DOHH2 (cell line): Measurements from ENCODE around the gene DGKK.

ENCODE experiments used
- H3F3A ChIP-seq: fragments of 200-600 bp; sonication (generic), shearing (Covaris generic); 2 replicates; pipeline ENCODE4 v1.6.0; 2016; ENCODE audit warnings: antibody characterized with exemption, mild to moderate bottlenecking; ENCODE audit not compliant: control insufficient read depth, insufficient read depth
- H3K27ac ChIP-seq: fragments of 200-600 bp; sonication (generic); 2 replicates; pipeline ENCODE4 v1.5.1; 2014; ENCODE audit warnings: low read depth, mild to moderate bottlenecking, low read length, moderate library complexity
- H3K27me3 ChIP-seq: fragments of 200-600 bp; sonication (generic); 2 replicates; pipeline ENCODE4 v1.6.1; 2014; ENCODE audit warnings: mild to moderate bottlenecking, low read length, mixed read lengths; ENCODE audit not compliant: control insufficient read depth
- H3K36me3 ChIP-seq: fragments of 200-600 bp; sonication (generic); 2 replicates; pipeline ENCODE4 v1.6.1; 2014; ENCODE audit warnings: mild to moderate bottlenecking, low read length, moderate library complexity, mixed read lengths; ENCODE audit not compliant: control insufficient read depth
- H3K4me1 ChIP-seq: fragments of 200-600 bp; sonication (generic); 2 replicates; pipeline ENCODE4 v1.6.1; 2014; ENCODE audit warnings: mild to moderate bottlenecking, low read length, mixed read lengths; ENCODE audit not compliant: control insufficient read depth
- H3K4me2 ChIP-seq: fragments of 200-600 bp; sonication (generic); 2 replicates; pipeline ENCODE4 v1.6.0; 2014; ENCODE audit warnings: mild to moderate bottlenecking, low read length, moderate library complexity
- H3K4me3 ChIP-seq: fragments of 200-600 bp; sonication (generic); 2 replicates; pipeline ENCODE4 v1.5.1; 2014; ENCODE audit warnings: mild to moderate bottlenecking, low read length, mixed read lengths
- H3K79me2 ChIP-seq: fragments of 200-600 bp; sonication (generic); 2 replicates; pipeline ENCODE4 v1.6.1; 2014; ENCODE audit warnings: mild to moderate bottlenecking, low read length, mixed read lengths; ENCODE audit not compliant: control insufficient read depth
- H3K9me2 ChIP-seq: fragments of 200-600 bp; sonication (generic); replicated peaks from 2 replicates; pipeline ENCODE4 v1.6.1; 2014; ENCODE audit warnings: mild to moderate bottlenecking, low read length, mixed read lengths; ENCODE audit not compliant: control insufficient read depth
- H3K9me3 ChIP-seq: fragments of 200-600 bp; sonication (generic); 2 replicates; pipeline ENCODE4 v1.6.1; 2014; ENCODE audit warnings: antibody characterized with exemption, low read length, mixed read lengths; ENCODE audit not compliant: control insufficient read depth, insufficient read depth
- H4K20me1 ChIP-seq: fragments of 200-600 bp; sonication (generic); 2 replicates; pipeline ENCODE4 v1.6.0; 2014; ENCODE audit warnings: low read depth, mild to moderate bottlenecking, antibody characterized with exemption, low read length, moderate library complexity; ENCODE audit not compliant: control insufficient read depth, insufficient read depth
- CTCF ChIP-seq: fragments of 200-600 bp; sonication (generic); IDR thresholded peaks from one replicate; pipeline ENCODE4 v1.5.1; 2014; ENCODE audit warnings: antibody characterized with exemption, mild to moderate bottlenecking, low read depth, low read length; ENCODE audit not compliant: poor library complexity, severe bottlenecking
- EZH2phosphoT487 ChIP-seq: fragments of 200-600 bp; sonication (generic); IDR thresholded peaks from 2 replicates; pipeline ENCODE4 v1.6.1; 2017; ENCODE audit warnings: borderline replicate concordance, mild to moderate bottlenecking, antibody characterized with exemption, low read length, moderate library complexity, mixed read lengths

The DGKK gene

GRCh38 chrX:50470103-50471031 is at the start of gene DGKK:
DGKK (minus strand) TSS chrX:50470825; CDS start chrX:50470678, 147 bp downstream.
- no peaks in the 10 kb centered on the region for H3F3A ChIP-seq
- no peaks in the 10 kb centered on the region for H3K9me2 ChIP-seq
- no peak within 1 kb of the TSS for H3K4me2 ChIP-seq
- no peak within 1 kb of the TSS for H3K27ac ChIP-seq
- no peaks in the 10 kb centered on the region for H4K20me1 ChIP-seq
- H3K27me3 ChIP-seq, result no peaks in the 10 kb centered on the region
- no peaks in the 10 kb centered on the region for H3K9me3 ChIP-seq
- H3K79me2 ChIP-seq, result no peaks in the 10 kb centered on the region
- no peaks in the 10 kb centered on the region for H3K4me1 ChIP-seq
- no peaks in the 10 kb centered on the region for H3K36me3 ChIP-seq
- H3K4me3 ChIP-seq, result no peak within 1 kb of the TSS
- TF ChIP-seq EZH2phosphoT487, result no peak
- TF ChIP-seq CTCF, result no peak

GRCh38 chrX:50514811-50515210 is 44.2 kb upstream of the DGKK start:
- no peaks in the 10 kb centered on the region for H3K79me2 ChIP-seq
- no peaks in the 10 kb centered on the region for H3K36me3 ChIP-seq

GRCh38 chrX:50497114-50497513 is 26.5 kb upstream of the DGKK start:
- Histone ChIP-seq H3K4me3 (no peak overlapping the region), H3K36me3 (no peaks in the 10 kb centered on the region), H3K27ac (no peak overlapping the region), H3K4me2 (no peak overlapping the region), H3K4me1 (no peaks in the 10 kb centered on the region), H3K9me3 (no peaks in the 10 kb centered on the region), H3F3A (no peaks in the 10 kb centered on the region), H3K79me2 (no peaks in the 10 kb centered on the region), H4K20me1 (no peaks in the 10 kb centered on the region), H3K9me2 (no peaks in the 10 kb centered on the region), H3K27me3 (no peaks in the 10 kb centered on the region)
- TF ChIP-seq EZH2phosphoT487, result no peak
- TF ChIP-seq CTCF, result no peak

More at GRCh38 chrX:50514811-50515210, 44.2 kb upstream of the DGKK start:
- Histone ChIP-seq H3K9me2 (no peaks in the 10 kb centered on the region), H3K4me1 (no peaks in the 10 kb centered on the region), H3K27me3 (no peaks in the 10 kb centered on the region), H4K20me1 (no peaks in the 10 kb centered on the region), H3K9me3 (no peaks in the 10 kb centered on the region), H3K27ac (no peak overlapping the region), H3K4me3 (no peak overlapping the region), H3K4me2 (no peak overlapping the region), H3F3A (no peaks in the 10 kb centered on the region)
- no peak for TF ChIP-seq EZH2phosphoT487
- TF ChIP-seq CTCF, result no peak
